Inflammatory macrophage (primary cell): ENCODE measurements around the gene FCN1.
A peak's percentile ranks its signal among the peaks of the same experiment; 100 is the strongest.

Source experiments
- DNase-seq, 2 donors: peaks; one replicate each; pipeline ENCODE4 v3.0.0-alpha.2; 2020 to 2022

The FCN1 gene

GRCh38 chr9:134891053-134891452 is 26.7 kb downstream of the FCN1 start:
- no peak for DNase-seq

GRCh38 chr9:134890155-134890495 is 27.6 kb downstream of the FCN1 start:
- no peak for DNase-seq

- no peak for DNase-seq
Measured at GRCh38 chr9:134889386-134890154, 28.1 kb downstream of the FCN1 start.

- DNase-seq, result no peak
Measured at GRCh38 chr9:134888603-134889190, 29.0 kb downstream of the FCN1 start.

GRCh38 chr9:134887686-134888602 is 29.8 kb downstream of the FCN1 start:
- DNase-seq, result peak in 1 of 2 donors; percentile 34

GRCh38 chr9:134887219-134887618 is 30.5 kb downstream of the FCN1 start:
- DNase-seq, result no peak

- DNase-seq, result no peak
Measured at GRCh38 chr9:134886413-134886913, 31.2 kb downstream of the FCN1 start.

GRCh38 chr9:134885679-134886412 is 31.9 kb downstream of the FCN1 start:
- DNase-seq, result no peak

- no peak for DNase-seq
Measured at GRCh38 chr9:134885001-134885678, 32.6 kb downstream of the FCN1 start.

- DNase-seq, result no peak
Measured at GRCh38 chr9:134884492-134884891, 33.2 kb downstream of the FCN1 start.

GRCh38 chr9:134883040-134883782 is 34.5 kb downstream of the FCN1 start:
- DNase-seq, result no peak

GRCh38 chr9:134882204-134882785 is 35.4 kb downstream of the FCN1 start:
- DNase-seq, result no peak

- no peak for DNase-seq
Measured at GRCh38 chr9:134881313-134881670, 36.4 kb downstream of the FCN1 start.

GRCh38 chr9:134880484-134881312 is 37.0 kb downstream of the FCN1 start, which contains the start of gene FCN2:
Gene FCN2, plus strand, starts transcription at chr9:134880810. Its CDS starts 12 bp downstream, at chr9:134880822.
- DNase-seq, result no peak

- no peak for DNase-seq
Measured at GRCh38 chr9:134879664-134880483, 37.8 kb downstream of the FCN1 start.

- DNase-seq, result no peak
Measured at GRCh38 chr9:134877541-134877940, 40.2 kb downstream of the FCN1 start.

GRCh38 chr9:134875371-134875770 is 42.3 kb downstream of the FCN1 start:
- peak; percentile 42 to 52 for DNase-seq

GRCh38 chr9:134872482-134873231 is 45.1 kb downstream of the FCN1 start:
- no peak for DNase-seq
